ENCODE measurements around the gene PLCD3. TPM values are rescaled to one million over a fixed set of nuclear protein-coding genes. Genes with fewer than 3 reads are reported as not detected.

Gene PLCD3
- total and polyA plus RNA-seq, 2 of the 13 experiments (the other 11 are each of a cell fraction or from before 2014, with no cell fraction given): 11.3 to 39.1 TPM

DNA sequence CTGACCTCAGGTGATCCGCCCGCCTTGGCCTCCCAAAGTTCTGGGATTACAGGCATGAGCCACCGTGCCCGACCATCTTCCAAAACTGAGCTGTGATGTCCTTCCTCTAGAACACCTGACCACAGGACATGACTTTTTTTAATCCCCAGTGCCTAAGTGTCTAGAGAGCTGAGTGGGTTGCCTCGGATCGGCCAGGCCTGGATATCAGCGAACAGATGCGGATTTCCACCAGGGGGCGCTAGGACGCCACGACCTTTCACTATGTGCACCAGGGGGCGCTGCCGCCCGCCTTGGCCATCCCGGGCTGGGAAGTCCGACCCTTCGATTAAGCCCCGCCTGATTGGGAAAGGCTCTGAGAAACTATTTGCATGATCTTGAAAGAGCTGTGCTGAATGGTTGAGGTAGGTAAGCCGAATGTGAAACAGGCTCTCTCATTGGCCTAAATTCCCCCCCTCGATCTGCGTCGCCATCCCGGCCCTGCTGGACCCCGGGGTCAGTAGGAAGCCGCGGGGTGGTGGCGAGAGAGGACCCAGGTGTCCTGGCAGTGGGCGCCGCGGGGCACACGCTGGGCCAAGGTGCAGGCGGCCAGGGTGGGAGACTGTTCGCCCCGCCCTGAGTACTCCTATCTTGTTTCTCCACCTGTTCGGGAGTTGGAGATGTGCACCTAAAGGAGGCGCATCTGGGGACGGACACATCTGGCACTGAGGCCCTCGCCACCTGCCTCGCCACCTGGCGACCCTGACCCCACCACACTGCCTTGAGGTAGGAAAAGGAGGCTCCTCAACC, 3.1 kb upstream of the PLCD3 start, which contains the start of gene ACBD4 (continued):
- TF ChIP-seq ZNF772 (CRISPR knock-in tag; IDR thresholded peaks at IDR 0.05) (peak; percentile 96), REPIN1 (CRISPR knock-in tag; IDR thresholded peaks at IDR 0.05; ENCODE audit: borderline replicate concordance, low read depth) (peak; percentile 96), HOXA3 (CRISPR knock-in tag; IDR thresholded peaks at IDR 0.05) (peak; percentile 82), SP140L (CRISPR knock-in tag; IDR thresholded peaks at IDR 0.05; ENCODE audit: borderline replicate concordance) (peak; percentile 25; the same call in 1 of the 2 replicates), ZNF180 (CRISPR knock-in tag; IDR thresholded peaks at IDR 0.05; ENCODE audit: borderline replicate concordance, low read depth) (no peak), RORA (CRISPR knock-in tag; IDR thresholded peaks at IDR 0.05) (no peak)
- TF ChIP-seq, protein P1, sequence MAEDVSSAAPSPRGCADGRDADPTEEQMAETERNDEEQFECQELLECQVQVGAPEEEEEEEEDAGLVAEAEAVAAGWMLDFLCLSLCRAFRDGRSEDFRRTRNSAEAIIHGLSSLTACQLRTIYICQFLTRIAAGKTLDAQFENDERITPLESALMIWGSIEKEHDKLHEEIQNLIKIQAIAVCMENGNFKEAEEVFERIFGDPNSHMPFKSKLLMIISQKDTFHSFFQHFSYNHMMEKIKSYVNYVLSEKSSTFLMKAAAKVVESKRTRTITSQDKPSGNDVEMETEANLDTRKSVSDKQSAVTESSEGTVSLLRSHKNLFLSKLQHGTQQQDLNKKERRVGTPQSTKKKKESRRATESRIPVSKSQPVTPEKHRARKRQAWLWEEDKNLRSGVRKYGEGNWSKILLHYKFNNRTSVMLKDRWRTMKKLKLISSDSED (CRISPR knock-in tag; IDR thresholded peaks at IDR 0.05): no peak; the same call in 1 of the 2 replicates
- TF ChIP-seq, protein P2, sequence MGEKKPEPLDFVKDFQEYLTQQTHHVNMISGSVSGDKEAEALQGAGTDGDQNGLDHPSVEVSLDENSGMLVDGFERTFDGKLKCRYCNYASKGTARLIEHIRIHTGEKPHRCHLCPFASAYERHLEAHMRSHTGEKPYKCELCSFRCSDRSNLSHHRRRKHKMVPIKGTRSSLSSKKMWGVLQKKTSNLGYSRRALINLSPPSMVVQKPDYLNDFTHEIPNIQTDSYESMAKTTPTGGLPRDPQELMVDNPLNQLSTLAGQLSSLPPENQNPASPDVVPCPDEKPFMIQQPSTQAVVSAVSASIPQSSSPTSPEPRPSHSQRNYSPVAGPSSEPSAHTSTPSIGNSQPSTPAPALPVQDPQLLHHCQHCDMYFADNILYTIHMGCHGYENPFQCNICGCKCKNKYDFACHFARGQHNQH (CRISPR knock-in tag; IDR thresholded peaks at IDR 0.05): peak; percentile 93
